BJ (cell line): ENCODE results near the gene ROR1. TPM values are rescaled to one million over a fixed set of nuclear protein-coding genes. Genes with fewer than 3 reads are reported as not detected.
A peak's percentile ranks its signal among the peaks of the same experiment; 100 is the strongest.
"Not testable (repeated sequence)": the region's sequence is repeated elsewhere in the genome, so short reads cannot be mapped to it uniquely, and the experiment has no call there.

Source experiments
- CTCF ChIA-PET: fragments of 350-600 bp; formaldehyde crosslinking; extraction: SDS; loops from one replicate; lab custom pipeline; 2021; ENCODE audit warnings: antibody characterized with exemption, inconsistent platforms; lab: Yijun Ruan, JAX
- POLR2A ChIA-PET: fragments of 300-600 bp; sonication (Branson Sonifier 250); formaldehyde crosslinking; extraction: SDS; loops from one replicate; lab custom pipeline; 2021; ENCODE audit warnings: antibody characterized with exemption; lab: Charles Lee
- DNase-seq: peaks from one replicate; pipeline ENCODE4 v3.0.0-alpha.2; 2011; ENCODE audit warnings: low read depth
- H3K27me3 ChIP-seq: 2 replicates; pipeline ENCODE4 v1.6.0; 2011; ENCODE audit warnings: low read length; ENCODE audit not compliant: control insufficient read depth, insufficient read depth
- H3K36me3 ChIP-seq: 2 replicates; pipeline ENCODE4 v1.5.1; 2011; ENCODE audit warnings: low read length; ENCODE audit not compliant: control insufficient read depth, insufficient read depth
- H3K4me3 ChIP-seq: 2 replicates; pipeline ENCODE4 v1.5.1; 2011; ENCODE audit warnings: low read depth, mild to moderate bottlenecking, control low read depth, low read length
- CTCF ChIP-seq: IDR thresholded peaks from 2 replicates; pipeline ENCODE4 v1.5.1; 2011; ENCODE audit warnings: low read depth, mild to moderate bottlenecking, control low read depth, inconsistent platforms, low read length, moderate library complexity; ENCODE audit not compliant: insufficient read depth
- polyA plus RNA-seq: library from polyadenylated mRNA; depleted of rRNA; stranded (reverse); fragments of >200 nt; gene quantifications from 2 replicates; pipeline ENCODE4 v1.2.3, GENCODE V29; 2011

The ROR1 gene
- polyA plus RNA-seq, 1 experiment, result 4.6 TPM

GRCh38 chr1:63813829-63814277 lies 40.0 kb downstream of the ROR1 start:
- POLR2A ChIA-PET, result no interaction called here

GRCh38 chr1:63816217-63816815 lies 42.5 kb downstream of the ROR1 start:
- H3K27me3 ChIP-seq, H3K4me3 ChIP-seq, DNase-seq, POLR2A ChIA-PET, H3K36me3 ChIP-seq: not testable (repeated sequence)
- CTCF ChIA-PET, result interaction anchor here (0.9 kb wide), 1 partner anchor 34 kb away, joined by 3 read pairs; no protein-coding TSS in a partner anchor

More at GRCh38 chr1:63813829-63814277, 40.0 kb downstream of the ROR1 start:
- H3K36me3 ChIP-seq, result no peaks in the 10 kb centered on the region
- no peaks in the 10 kb centered on the region for H3K27me3 ChIP-seq
- CTCF ChIA-PET, result interaction anchor here (1.1 to 1.2 kb wide), 2 partner anchors 84 to 323 kb away, joined by 3 read pairs; no protein-coding TSS in a partner anchor
- peak; percentile 31 for DNase-seq
- no peak for TF ChIP-seq CTCF
- H3K4me3 ChIP-seq, result no peak overlapping the region

GRCh38 chr1:63817152-63817667 lies 43.4 kb downstream of the ROR1 start:
- H3K27me3 ChIP-seq, result no peaks in the 10 kb centered on the region; the same call in 1 of the 2 replicates
- no peaks in the 10 kb centered on the region for H3K36me3 ChIP-seq
- POLR2A ChIA-PET, result interaction anchor here (0.6 kb wide), 1 partner anchor 296 kb away, joined by 3 read pairs; no protein-coding TSS in a partner anchor
- CTCF ChIA-PET, result no interaction called here
- no peak for DNase-seq
- TF ChIP-seq CTCF, result no peak
- H3K4me3 ChIP-seq, result no peak overlapping the region

- POLR2A ChIA-PET, result no interaction called here
- no peak for DNase-seq
- Histone ChIP-seq H3K4me3 (no peak overlapping the region), H3K36me3 (no peaks in the 10 kb centered on the region), H3K27me3 (no peaks in the 10 kb centered on the region; the same call in 1 of the 2 replicates)
- CTCF ChIA-PET, result no interaction called here
- no peak for TF ChIP-seq CTCF
Measured at GRCh38 chr1:63817700-63818099, 43.9 kb downstream of the ROR1 start.

- no peak for DNase-seq
- no peak for TF ChIP-seq CTCF
- Histone ChIP-seq H3K4me3 (no peak overlapping the region), H3K36me3 (no peaks in the 10 kb centered on the region), H3K27me3 (no peaks in the 10 kb centered on the region; the same call in 1 of the 2 replicates)
- CTCF ChIA-PET, result no interaction called here
- POLR2A ChIA-PET, result no interaction called here
Measured at GRCh38 chr1:63818567-63819325, 44.9 kb downstream of the ROR1 start.
